HTERT RPE-1 (cell line): ENCODE results near the gene TKTL1.
"Not testable (repeated sequence)": the region's sequence is repeated elsewhere in the genome, so short reads cannot be mapped to it uniquely, and the experiment has no call there.

Experiments
- in situ Hi-C: fragments of 300-500 bp; cut with MboI; formaldehyde crosslinking; loops from 4 replicates; pipeline ENCODE4 v1.14.3; 2020; ENCODE audit warnings: low sequenced_read_pairs

The TKTL1 gene

GRCh38 chrX:154295664-154296310 lies at the start of gene TKTL1:
Gene TKTL1, plus strand, starts transcription at chrX:154295795. Its CDS starts 65 bp downstream, at chrX:154295860.
- in situ Hi-C loops, result no loop called here

DNA sequence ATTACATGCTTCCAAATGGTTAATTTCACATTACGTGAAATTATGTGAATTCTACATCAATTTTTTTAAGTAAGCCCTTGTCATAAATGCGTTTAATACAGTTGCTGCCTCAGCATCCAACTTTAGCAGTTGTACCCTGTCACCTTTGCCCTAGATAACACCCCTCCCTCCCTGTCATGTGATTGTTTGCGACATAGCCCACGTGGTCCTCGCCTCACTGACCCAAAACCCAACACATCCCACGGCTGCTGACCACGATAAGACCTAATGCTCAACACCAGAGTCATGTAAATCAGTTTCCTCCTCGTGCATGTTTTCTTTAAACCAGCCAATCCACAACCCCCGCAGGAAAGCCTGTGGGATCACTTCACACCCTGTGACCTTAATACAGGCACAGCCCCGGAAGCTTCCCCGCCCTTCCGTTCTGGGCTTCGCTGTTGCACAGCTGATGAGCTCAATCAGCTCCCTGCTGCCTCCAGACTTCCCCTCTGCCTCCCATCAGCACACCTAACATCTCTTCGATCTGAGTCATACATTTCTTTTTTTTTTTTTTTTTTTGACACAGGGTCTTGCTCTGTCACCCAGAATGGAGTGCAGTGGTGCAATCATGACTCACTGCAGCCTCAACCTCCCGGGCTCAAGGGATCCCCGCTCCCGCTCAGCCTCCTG lies 48.1 kb upstream of the TKTL1 start:
- in situ Hi-C loops, result not testable (repeated sequence)

- in situ Hi-C loops, result not testable (repeated sequence)
Observed at GRCh38 chrX:154248076-154248475, 47.5 kb upstream of the TKTL1 start.

DNA sequence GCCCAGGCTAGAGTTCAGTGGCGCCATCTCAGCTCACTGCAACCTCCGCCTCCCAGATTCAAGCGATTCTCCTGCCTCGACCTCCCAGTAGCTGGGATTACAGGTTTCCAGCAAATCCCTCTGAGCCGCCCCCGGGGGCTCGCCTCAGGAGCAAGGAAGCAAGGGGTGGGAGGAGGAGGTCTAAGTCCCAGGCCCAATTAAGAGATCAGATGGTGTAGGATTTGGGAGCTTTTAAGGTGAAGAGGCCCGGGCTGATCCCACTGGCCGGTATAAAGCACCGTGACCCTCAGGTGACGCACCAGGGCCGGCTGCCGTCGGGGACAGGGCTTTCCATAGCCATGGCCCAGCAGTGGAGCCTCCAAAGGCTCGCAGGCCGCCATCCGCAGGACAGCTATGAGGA lies 38.3 kb upstream of the TKTL1 start, which contains the start of gene OPN1MW3:
Gene OPN1MW3 (plus strand): TSS at position 301 of the 400 bp plus-strand sequence. CDS start 38 bp downstream, at position 339.
- in situ Hi-C loops, result not testable (repeated sequence)

- in situ Hi-C loops, result not testable (repeated sequence)
Observed at GRCh38 chrX:154258711-154259110, 36.9 kb upstream of the TKTL1 start.

DNA sequence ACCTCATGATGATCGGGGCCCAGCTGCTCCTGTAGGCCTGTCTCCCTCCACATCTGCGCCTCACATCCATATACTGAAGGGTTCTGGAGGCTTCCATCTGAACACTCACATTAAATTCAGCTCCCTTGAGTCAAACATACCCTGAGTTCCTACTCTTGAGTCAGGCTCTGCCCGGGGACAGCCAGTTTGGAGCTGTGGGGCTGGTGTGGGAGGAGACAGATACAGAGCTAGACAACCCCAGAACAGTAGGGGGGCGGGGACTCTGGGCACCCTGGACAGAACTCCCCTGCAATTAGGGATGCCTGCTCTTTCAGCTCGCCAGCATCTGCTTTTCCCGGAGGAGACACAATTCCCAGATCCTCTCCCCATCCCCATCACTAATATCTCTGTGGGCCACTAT lies 32.5 kb upstream of the TKTL1 start:
- in situ Hi-C loops, result not testable (repeated sequence)

GRCh38 chrX:154269245-154269644 lies 26.4 kb upstream of the TKTL1 start:
- in situ Hi-C loops, result not testable (repeated sequence)

GRCh38 chrX:154284489-154285338 lies 10.9 kb upstream of the TKTL1 start:
- in situ Hi-C loops, result not testable (repeated sequence)

DNA sequence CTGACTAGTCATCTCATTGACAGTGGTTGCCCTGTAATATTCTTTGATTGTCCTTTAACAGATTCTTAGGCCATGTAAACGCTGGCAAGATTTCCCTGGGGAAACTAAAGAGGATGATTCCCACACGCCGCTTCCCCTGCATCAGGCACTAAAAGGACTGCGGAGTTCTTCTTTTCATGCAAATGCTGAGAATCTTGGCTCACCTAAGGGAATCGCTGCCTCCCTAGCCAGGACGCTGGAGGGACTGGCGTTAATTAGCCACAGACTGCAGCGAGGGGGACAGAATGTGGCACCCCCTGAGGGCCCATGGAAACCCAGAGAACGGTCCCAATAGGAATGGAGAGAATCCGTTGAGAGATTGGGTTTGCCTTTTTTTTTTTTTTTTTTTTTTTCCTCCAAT lies 9.2 kb upstream of the TKTL1 start:
- in situ Hi-C loops, result not testable (repeated sequence)

DNA sequence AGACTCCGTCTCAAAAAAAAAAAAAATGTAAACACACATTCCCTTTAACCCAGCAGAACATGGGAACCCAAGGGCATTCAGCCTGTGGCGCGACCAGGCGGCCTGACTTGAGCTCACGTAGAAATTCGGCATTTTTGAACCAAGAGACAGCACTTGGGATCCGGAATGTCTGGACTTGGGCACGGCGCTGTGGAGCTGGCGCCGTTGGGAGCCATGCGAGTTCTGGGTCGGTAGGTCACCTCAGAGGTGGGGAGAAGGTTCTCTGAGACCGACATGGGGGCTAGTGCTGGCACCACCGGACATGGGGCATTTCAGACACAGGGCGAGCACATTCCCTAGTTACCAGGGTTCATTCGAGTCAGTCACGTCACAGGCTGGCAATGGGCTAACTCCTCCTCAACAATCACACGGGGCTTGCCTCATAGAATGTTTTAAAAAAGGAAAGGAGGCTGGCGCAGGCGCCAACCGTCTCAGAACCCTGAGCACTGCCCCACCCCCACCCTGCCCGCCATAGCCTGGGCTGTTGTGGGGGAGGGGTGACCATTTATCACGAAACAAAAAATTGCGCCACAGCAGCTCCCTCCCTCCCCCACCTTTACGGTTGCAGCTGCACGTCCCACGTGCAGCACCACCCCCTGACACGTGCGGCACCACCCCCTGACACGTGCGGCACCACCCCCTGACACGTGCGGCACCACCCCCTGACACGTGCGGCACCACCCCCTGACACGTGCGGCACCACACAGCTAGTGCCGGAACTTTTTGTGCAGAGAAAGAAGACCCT lies 612 bp upstream of the TKTL1 start, which contains the start of gene TEX28:
Gene TEX28 (minus strand): TSS at position 334 of the 784 bp plus-strand sequence. CDS start 3,007 bp downstream, outside the sequence.
- in situ Hi-C loops, result no loop called here

DNA sequence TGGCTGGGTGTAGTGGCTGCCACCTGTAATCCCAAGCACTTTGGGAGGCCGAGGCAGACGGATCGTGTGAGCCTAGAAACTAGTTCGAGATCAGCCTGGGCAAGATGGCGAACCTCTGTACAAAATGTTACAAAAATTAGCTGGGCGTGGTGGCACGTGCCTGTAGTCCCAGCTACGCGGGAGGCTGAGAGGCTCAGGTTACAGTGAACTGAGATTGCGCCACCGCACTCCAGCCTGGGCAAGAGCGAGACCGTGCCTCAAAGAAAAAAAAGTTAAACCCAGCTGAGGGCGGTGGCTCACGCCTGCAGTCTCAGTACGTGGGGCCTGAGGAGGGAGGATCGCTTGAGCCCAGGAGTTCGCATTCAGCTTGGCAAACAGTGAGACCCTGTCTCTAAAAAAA lies 1.1 kb downstream of the TKTL1 start:
- in situ Hi-C loops, result no loop called here

- in situ Hi-C loops, result no loop called here
Observed at GRCh38 chrX:154298312-154298711, 2.7 kb downstream of the TKTL1 start.

DNA sequence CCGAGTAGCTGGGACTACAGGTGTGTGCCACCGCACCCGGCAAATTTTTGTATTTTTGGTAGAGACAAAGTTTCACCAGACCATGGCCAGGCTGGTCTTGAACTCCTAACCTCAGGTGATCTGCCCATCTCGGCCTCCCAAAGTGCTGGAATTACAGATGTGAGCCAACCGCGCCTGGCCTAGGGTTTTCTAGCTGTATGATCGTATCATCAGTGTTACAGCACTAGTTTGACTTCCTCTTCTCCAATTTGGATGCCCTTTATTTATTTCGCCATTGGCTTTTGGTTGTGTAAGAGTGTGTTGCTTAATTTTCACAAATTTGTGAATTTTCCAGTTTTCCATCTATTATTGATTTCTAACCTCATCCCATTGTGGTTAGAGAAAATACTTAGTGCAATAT lies 5.2 kb downstream of the TKTL1 start:
- in situ Hi-C loops, result no loop called here

- in situ Hi-C loops, result not testable (repeated sequence)
Observed at GRCh38 chrX:154302998-154303397, 7.4 kb downstream of the TKTL1 start.

DNA sequence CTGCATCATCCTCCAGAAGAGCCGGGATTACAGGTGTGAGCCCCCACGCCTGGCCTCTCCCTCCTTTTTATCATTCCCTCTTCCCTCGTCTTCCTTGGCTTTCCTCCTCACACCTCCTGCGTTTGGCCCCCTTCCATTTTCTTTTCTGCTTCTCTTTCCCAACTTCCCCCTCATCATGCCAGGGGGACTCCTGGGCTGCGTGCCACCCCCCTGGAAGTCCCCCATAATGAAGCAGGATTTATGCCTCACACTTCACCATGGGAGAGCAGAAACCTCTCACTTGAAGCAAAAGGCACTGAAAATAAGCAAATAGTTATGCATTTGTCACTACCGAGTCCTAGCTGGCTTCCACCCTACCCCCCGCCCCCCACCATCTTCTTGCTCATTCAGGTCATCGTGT lies 7.9 kb downstream of the TKTL1 start:
- in situ Hi-C loops, result no loop called here

GRCh38 chrX:154304846-154305245 lies 9.3 kb downstream of the TKTL1 start:
- in situ Hi-C loops, result no loop called here

GRCh38 chrX:154305541-154306205 lies 10.1 kb downstream of the TKTL1 start:
- in situ Hi-C loops, result no loop called here

DNA sequence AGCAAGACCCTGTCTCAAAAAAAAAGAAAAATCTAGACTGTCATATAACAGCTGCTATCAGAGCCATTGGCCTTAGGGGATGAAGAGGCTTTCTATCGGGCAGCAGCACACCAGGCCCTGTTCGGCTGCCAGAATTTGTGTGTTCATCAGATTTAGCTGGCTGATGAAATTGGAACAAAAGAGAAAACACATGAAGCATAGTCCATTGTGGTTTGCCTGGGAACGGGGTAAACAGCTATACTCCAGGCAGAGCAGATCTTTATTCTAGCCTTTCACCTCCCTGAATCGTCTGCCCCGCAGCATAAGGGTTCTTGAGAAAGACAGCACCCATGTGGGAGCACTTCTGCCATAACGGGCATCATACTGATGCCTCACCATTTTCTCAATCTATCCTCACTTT lies 11.6 kb downstream of the TKTL1 start:
- in situ Hi-C loops, result no loop called here

DNA sequence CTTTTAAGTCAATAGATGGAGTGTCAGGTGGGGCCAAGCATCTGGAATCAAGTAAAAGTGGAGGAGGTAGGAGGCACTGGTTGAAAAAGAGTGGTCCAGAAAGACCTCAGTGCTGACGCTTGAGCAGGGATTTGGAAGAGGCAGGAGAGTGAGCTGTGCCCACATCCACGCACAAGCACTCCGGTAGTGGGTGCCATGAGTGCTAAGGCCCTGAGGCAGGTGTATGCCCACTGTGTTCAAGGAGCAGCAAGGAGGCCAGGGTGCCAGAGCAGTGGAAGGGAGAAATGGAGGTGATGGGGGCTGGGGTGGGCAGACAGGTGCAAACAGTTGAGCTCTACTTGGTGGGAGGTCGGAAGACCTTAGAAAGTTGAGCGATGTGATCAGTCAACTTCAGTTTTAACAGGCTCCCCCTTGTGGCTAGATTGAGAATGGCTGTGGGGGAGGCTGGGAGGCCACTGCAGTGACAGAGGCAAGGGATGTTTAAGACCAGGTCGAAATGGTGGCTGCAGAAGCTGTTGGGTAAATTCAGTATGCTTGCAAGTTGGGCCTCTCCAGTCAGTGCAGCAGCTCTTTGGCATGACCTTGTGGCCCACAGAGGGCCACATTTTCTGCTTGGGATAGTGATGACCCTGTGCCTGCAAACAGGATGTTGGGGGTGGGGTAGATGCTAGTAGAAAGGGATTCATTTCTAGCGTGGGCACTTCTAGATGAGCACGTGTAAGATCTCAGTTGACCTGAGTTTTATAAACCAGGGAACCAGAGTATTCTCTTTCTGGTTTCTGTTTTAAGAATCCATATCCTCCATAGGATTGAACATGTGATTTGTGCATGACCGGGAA lies 12.7 kb downstream of the TKTL1 start:
- in situ Hi-C loops, result no loop called here
